Sigmoid colon (tissue), 4 donors: ENCODE data around the gene PHTF2.

Source experiments
- CTCF ChIP-seq, 4 experiments: fragments of 450-650 bp in 3 of 4; fragments of 200-600 bp in 1 of 4; IDR thresholded peaks; one replicate each; pipeline ENCODE4 v1.5.1; 2016 to 2019; ENCODE audit warnings: antibody characterized with exemption in 4 of 4, mild to moderate bottlenecking in 3 of 4, moderate library complexity in 2 of 4
- EP300 ChIP-seq, 4 donors: sonication (generic); formaldehyde crosslinking; IDR thresholded peaks; one replicate each; pipeline ENCODE4 v1.6.1; 2017; ENCODE audit warnings: antibody characterized with exemption in 4 of 4
- POLR2A ChIP-seq, 2 donors: fragments of 450-650 bp; IDR thresholded peaks; one replicate each; pipeline ENCODE4 v1.6.1; 2016; ENCODE audit warnings: antibody characterized with exemption in 2 of 2, mild to moderate bottlenecking in 2 of 2, moderate library complexity in 2 of 2

- no peak for TF ChIP-seq POLR2A (IDR thresholded peaks at IDR 0.05)
- no peak for TF ChIP-seq CTCF (IDR thresholded peaks at IDR 0.05)
- TF ChIP-seq EP300 (IDR thresholded peaks at IDR 0.05): no peak
Measured at GRCh38 chr7:77800730-77801129, 2.2 kb downstream of the PHTF2 start.
